Measurements from ENCODE around the gene MYO3B.

DNA sequence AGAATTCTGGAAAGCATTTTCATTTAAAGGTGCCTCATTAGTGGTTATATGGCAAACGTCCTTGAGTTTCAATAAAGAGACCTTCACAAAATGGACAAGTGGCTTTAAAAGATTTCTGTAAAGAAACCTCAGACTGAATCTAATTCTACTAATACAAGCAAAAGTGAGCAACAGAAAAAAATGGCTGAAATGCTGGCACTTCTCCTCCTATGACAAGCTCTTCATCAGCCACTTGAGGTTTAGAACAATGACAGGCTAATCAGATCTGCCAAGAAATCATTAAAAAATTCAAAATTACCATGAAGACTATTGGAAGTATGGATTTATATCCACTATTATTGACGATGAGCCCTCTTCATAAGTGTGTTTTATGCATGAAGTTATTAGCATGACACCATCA lies 71.8 kb downstream of the MYO3B start:
- no peak for TF ChIP-seq CTCF (IDR thresholded peaks at IDR 0.05)
- TF ChIP-seq POLR2A (IDR thresholded peaks at IDR 0.05), result no peak
- TF ChIP-seq EP300 (IDR thresholded peaks at IDR 0.05), result no peak

Measured in sigmoid colon (tissue), 4 donors.